ENCODE measurements around the gene GCG.

GCG gene

DNA sequence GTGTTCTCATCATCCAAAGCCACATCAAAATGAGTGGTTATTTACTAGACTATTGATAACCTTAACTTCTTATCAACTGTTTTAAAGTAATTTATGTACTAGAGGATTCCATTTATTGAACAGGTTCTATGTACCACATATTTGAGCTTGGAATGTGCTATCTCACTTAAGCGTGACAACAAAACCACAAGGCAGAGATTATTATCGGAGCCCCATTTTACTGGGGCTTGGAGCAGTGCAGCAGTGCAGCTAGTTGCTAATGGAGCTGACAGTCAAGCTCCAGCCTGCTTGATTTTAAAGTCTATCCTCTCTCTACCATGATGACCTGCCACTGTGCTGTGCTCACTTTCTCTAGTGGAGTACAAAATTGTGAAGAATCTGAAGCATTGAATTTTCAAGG lies 24.6 kb downstream of the GCG start:
- DNase-seq (ENCODE audit: low read depth), result no peak

DNA sequence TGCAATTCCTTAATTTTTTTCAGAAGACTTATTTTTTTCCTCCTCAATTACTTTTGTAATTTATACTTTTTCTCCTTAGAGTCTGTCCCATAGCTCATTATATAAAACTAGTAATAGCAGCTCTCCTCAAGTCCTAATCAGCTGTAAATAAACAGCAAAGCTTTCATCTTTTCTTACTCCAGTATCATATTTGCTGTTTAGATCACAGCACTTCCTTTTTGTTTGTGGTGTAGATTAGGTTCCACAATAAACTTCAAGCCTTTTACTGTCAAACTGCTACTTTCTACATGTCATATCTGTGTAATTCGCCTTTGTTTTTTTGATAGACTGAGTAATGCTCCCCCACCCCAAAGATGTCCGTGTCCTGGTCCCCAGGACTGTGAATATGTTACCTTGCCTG lies 25.5 kb downstream of the GCG start:
- no peak for DNase-seq (ENCODE audit: low read depth)
- H3K4me3 ChIP-seq (ENCODE audit: low read depth, low read length), result no peak overlapping the region
- TF ChIP-seq, protein P1, sequence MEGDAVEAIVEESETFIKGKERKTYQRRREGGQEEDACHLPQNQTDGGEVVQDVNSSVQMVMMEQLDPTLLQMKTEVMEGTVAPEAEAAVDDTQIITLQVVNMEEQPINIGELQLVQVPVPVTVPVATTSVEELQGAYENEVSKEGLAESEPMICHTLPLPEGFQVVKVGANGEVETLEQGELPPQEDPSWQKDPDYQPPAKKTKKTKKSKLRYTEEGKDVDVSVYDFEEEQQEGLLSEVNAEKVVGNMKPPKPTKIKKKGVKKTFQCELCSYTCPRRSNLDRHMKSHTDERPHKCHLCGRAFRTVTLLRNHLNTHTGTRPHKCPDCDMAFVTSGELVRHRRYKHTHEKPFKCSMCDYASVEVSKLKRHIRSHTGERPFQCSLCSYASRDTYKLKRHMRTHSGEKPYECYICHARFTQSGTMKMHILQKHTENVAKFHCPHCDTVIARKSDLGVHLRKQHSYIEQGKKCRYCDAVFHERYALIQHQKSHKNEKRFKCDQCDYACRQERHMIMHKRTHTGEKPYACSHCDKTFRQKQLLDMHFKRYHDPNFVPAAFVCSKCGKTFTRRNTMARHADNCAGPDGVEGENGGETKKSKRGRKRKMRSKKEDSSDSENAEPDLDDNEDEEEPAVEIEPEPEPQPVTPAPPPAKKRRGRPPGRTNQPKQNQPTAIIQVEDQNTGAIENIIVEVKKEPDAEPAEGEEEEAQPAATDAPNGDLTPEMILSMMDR (IDR thresholded peaks at IDR 0.05; ENCODE audit: insufficient read depth, low read depth, low read length, missing control alignments), result no peak

More for the DNA sequence above, 24.6 kb downstream of the GCG start:
- H3K4me3 ChIP-seq (ENCODE audit: low read depth, low read length), result no peak overlapping the region
- TF ChIP-seq, protein P1 (IDR thresholded peaks at IDR 0.05; ENCODE audit: insufficient read depth, low read depth, low read length, missing control alignments), result no peak

DNA sequence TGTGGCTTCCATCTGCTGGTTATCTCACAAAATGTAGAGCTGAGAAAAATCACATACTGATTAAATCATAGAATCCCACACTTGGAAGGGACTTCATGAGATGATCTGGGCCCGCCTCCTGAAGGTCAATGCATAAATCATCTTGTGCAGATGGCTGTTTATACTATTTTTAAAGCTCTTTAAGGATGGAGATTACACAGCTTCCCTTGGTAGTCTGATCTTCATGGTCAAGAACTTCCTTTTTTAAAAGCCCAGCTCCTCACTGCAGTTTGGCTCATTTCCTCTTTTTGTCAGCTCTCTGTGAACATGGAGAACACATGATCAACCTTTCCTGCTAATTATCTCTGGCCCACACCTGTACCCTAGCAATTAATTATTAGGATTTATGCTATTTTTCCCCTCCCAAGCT lies 25.9 kb downstream of the GCG start:
- DNase-seq (ENCODE audit: low read depth), result peak; percentile 48

DNA sequence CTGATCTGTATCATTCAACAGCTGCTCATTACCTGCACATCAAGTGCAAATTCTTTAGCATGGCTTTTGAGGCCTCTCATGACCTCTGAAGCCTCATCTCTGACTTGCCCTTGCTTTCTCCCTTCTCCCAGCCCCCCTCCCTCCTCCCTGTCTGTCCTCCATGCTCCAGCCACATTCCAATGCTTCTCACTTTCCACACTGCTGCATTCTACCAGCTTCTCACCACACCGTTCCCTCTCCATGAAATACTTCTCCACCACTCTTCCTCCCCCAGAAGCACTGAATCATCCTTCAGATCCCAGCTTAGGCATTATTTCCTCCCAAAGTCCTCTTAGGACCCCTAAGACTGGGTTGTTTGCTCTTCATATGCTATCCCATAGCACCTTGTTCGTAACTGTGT lies 26.9 kb downstream of the GCG start:
- no peak overlapping the region for H3K4me3 ChIP-seq (ENCODE audit: low read depth, low read length)
- no peak for DNase-seq (ENCODE audit: low read depth)
- TF ChIP-seq, protein P1 (IDR thresholded peaks at IDR 0.05; ENCODE audit: insufficient read depth, low read depth, low read length, missing control alignments), result no peak

More for the DNA sequence above, 25.9 kb downstream of the GCG start:
- no peak overlapping the region for H3K4me3 ChIP-seq (ENCODE audit: low read depth, low read length)
- TF ChIP-seq, protein P1 (IDR thresholded peaks at IDR 0.05; ENCODE audit: insufficient read depth, low read depth, low read length, missing control alignments), result no peak

DNA sequence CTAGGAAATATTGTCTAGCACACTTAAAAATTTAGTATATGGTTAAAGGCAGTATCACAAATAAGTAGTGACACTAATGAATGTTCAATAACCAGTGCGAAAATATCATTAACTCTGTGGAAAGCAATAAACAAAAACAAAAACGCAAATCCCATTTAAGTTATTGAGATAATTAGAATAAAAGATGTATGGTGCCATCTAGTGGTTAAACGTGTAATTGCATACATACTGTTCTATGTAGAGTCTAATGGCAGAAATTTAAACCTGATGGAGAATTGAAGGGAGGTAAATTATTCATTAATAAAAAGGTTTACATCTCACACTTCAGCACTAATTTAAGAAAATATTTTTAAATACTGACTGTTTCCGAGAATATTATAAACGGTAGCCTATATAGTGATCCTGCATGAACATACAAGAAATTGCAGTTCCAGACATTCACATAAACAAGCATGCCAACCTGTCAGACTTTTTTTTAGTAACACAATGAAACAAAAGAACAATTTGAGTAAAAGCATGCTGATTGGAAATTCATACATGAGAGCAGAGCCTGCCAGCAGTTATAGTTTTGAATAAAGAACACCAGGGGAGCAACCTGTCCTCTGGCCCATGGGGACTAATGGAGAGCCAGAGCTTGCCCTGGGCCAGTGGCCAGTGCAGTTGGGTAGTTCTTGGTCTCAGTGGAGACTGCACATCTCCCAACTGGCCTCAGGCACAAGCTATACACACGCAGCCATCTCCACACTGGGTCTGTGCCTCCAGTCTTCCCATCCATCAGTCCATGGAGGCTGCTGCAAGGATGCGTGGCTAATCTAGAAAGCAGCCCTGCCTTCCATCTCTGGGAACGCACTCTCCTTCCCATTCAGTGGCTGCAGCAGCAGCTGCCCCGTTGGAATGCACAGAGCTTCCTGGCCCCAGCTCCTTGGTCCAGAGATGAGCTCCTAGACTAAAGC lies 28.0 kb downstream of the GCG start:
- TF ChIP-seq, protein P1 (IDR thresholded peaks at IDR 0.05; ENCODE audit: insufficient read depth, low read depth, low read length, missing control alignments), result peak; percentile 44
- peak; percentile 76 for DNase-seq (ENCODE audit: low read depth)
- no peak overlapping the region for H3K4me3 ChIP-seq (ENCODE audit: low read depth, low read length)

DNA sequence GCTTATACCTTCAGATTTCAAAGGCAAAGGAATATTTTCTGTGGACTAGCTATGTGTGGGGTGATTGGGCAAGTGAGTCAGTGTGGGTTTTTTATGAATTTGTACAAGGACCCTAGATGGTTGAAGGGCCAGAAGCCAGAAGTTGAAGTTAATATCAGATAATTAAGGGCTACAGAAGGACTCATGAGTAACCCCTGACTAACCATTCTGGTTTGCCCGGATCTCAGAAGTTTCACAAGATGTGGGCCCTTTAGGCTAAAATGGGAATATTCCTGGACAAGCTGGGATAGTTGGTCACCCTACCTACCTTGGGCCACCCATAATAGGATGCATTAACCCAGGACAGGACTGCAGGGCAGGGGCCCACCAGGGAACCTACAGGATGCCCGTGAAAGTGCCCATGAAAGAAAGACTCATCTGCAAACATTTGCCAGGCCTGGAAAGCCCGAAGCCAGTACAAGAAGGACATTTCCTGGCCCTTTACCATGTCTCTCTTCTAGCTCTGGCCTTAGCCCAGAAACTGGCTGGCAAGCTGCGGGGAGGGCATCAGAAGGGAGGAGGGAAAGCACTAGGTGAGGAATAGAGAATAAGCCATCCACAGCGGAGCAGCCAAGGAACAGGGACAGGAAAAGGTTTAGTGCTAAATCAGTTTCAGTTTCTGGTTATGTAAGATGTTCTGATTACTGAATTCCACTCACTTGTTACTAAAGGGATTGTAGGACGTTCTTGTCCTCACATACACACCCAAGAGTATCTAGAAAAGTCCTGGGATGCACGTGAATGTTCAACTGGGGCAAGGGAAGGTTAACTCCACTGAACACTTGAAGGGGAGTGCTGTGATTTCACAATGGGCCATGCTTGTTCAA lies 33.6 kb downstream of the GCG start:
- DNase-seq (ENCODE audit: low read depth), result no peak
- TF ChIP-seq, protein P1 (IDR thresholded peaks at IDR 0.05; ENCODE audit: insufficient read depth, low read depth, low read length, missing control alignments), result no peak
- no peak overlapping the region for H3K4me3 ChIP-seq (ENCODE audit: low read depth, low read length)

All from GM12865 (cell line).